Ascending aorta (tissue), 2 donors: ENCODE data around the gene C2orf92. TPM values are rescaled to one million over a fixed set of nuclear protein-coding genes. Genes with fewer than 3 reads are reported as not detected.

ENCODE experiments used
- DNase-seq, 2 donors: peaks; one replicate each; pipeline ENCODE4 v3.0.0-alpha.2; 2019; ENCODE audit warnings: low spot score in 2 of 2
- H3K27ac ChIP-seq, 2 donors: fragments of 200-600 bp; sonication (generic); one replicate each; pipeline ENCODE4 v1.5.1; 2016 to 2017; ENCODE audit warnings: mild to moderate bottlenecking in 1 of 2
- H3K27me3 ChIP-seq: fragments of 200-600 bp; sonication (generic); one replicate; pipeline ENCODE4 v1.5.1; 2017
- H3K36me3 ChIP-seq, 2 donors: fragments of 200-600 bp; sonication (generic); one replicate each; pipeline ENCODE4 v1.5.1; 2016
- H3K4me1 ChIP-seq, 2 donors: fragments of 200-600 bp; sonication (generic); one replicate each; pipeline ENCODE4 v1.5.1; 2016 to 2017; ENCODE audit warnings: mild to moderate bottlenecking in 1 of 2
- H3K4me3 ChIP-seq, 2 donors: fragments of 200-600 bp; sonication (generic); one replicate each; pipeline ENCODE4 v1.5.1; 2016 to 2017; ENCODE audit warnings: mild to moderate bottlenecking in 1 of 2
- H3K9me3 ChIP-seq, 2 donors: fragments of 200-600 bp; sonication (generic); one replicate each; pipeline ENCODE4 v1.5.1; 2016
- intact Hi-C: fragments of 100-400 bp; cut with DNase I; formaldehyde crosslinking; loops from one replicate; pipeline ENCODE4 v1.15.1; 2023
- total RNA-seq: library from RNA; depleted of rRNA; stranded (reverse); fragments of >200 nt; gene quantifications from one replicate; pipeline ENCODE4 v1.1.0, GENCODE V29; 2016
- TF ChIP-seq, protein P1 (sequence below), 3 experiments: fragments of 200-600 bp in 2 of 3; fragments of 450-650 bp in 1 of 3; sonication (generic) in 2 of 3; IDR thresholded peaks; one replicate each; pipeline ENCODE4 v1.5.1; 2016 to 2019; ENCODE audit warnings: antibody characterized with exemption in 3 of 3, mild to moderate bottlenecking in 1 of 3, moderate library complexity in 1 of 3

Gene C2orf92
- total RNA-seq, 1 donor from 2014 or later: 4.6 TPM

DNA sequence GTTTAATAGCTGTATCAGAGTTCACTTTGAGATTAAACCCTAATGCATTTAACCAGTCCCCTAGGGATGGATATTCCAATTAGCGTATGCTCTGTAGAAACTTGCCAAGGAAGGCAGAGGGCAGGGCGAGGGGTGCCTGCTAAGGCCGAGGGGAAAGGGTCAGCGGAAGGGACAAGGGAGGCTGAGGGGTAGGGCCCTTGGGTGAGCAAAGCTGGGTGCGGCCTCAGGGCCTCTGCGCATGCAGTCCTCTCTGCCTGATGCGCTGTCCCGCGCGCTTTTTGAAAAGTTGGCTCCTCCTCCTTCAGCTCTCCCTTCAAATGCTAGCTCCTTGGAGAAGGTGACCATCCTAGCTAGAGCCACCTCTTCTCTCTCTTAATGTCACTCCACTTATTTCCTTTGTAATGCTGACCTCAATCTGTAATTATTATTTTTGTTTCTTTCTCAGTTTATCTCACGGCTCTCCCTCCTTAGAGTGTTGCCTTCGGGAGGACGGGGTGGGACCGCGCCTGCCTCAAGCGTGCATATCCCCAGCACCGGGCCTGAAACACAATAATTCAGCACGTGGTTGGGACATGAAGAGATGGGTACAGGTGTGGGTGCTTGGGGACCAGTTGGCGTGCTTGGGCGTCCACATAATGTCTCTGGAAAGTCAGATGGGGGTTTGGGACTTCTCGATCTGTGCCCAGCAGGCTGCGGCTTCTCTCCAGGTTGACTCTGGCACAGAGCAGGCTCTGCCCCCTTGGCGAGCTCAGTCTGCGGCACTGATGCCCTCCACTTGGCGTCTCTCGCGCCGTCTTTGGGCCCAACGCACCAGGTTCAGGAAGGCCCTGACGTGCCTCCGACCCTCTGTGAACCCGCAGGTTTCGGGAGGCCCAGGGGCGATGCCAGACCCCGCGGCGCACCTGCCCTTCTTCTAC is 53.9 kb downstream of the C2orf92 start:
- intact Hi-C loops: no loop called here
- H3K27ac ChIP-seq: no peak overlapping the region
- no peaks in the 10 kb centered on the region for H3K4me1 ChIP-seq
- H3K27me3 ChIP-seq: no peaks in the 10 kb centered on the region
- no peaks in the 10 kb centered on the region for H3K36me3 ChIP-seq
- DNase-seq: no peak
- H3K9me3 ChIP-seq: no peaks in the 10 kb centered on the region
- no peak overlapping the region for H3K4me3 ChIP-seq
- TF ChIP-seq, protein P1, sequence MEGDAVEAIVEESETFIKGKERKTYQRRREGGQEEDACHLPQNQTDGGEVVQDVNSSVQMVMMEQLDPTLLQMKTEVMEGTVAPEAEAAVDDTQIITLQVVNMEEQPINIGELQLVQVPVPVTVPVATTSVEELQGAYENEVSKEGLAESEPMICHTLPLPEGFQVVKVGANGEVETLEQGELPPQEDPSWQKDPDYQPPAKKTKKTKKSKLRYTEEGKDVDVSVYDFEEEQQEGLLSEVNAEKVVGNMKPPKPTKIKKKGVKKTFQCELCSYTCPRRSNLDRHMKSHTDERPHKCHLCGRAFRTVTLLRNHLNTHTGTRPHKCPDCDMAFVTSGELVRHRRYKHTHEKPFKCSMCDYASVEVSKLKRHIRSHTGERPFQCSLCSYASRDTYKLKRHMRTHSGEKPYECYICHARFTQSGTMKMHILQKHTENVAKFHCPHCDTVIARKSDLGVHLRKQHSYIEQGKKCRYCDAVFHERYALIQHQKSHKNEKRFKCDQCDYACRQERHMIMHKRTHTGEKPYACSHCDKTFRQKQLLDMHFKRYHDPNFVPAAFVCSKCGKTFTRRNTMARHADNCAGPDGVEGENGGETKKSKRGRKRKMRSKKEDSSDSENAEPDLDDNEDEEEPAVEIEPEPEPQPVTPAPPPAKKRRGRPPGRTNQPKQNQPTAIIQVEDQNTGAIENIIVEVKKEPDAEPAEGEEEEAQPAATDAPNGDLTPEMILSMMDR (IDR thresholded peaks at IDR 0.05): no peak

DNA sequence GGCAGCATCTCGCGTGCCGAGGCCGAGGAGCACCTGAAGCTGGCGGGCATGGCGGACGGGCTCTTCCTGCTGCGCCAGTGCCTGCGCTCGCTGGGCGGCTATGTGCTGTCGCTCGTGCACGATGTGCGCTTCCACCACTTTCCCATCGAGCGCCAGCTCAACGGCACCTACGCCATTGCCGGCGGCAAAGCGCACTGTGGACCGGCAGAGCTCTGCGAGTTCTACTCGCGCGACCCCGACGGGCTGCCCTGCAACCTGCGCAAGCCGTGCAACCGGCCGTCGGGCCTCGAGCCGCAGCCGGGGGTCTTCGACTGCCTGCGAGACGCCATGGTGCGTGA is 54.5 kb downstream of the C2orf92 start:
- Histone ChIP-seq H3K9me3 (no peaks in the 10 kb centered on the region), H3K4me1 (no peaks in the 10 kb centered on the region), H3K27me3 (no peaks in the 10 kb centered on the region), H3K36me3 (no peaks in the 10 kb centered on the region), H3K27ac (no peak overlapping the region), H3K4me3 (no peak overlapping the region)
- no peak for DNase-seq
- TF ChIP-seq, protein P1 (IDR thresholded peaks at IDR 0.05): no peak
- intact Hi-C loops: no loop called here

DNA sequence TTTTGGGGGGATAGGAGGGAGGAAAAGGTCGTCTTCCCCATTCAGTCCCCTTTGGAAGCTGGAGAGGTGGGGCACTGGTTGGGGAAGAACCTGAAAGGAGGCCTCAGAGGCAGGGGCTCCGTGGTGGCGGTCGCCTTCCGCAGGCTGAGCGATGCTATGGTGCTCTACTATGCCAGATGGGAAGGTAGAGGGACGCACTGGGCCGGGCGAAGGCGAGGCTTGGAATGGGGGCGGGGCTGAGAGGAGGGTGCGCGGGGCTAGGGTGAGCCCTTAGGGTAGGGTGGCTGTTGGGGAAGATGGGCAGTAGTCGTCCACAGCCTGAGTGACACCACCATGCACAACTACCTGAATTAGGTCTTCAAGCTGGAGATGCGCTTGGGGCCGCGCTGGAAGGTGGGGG is 55.0 kb downstream of the C2orf92 start:
- DNase-seq: no peak
- H3K27me3 ChIP-seq: no peaks in the 10 kb centered on the region
- TF ChIP-seq, protein P1 (IDR thresholded peaks at IDR 0.05): no peak
- no peaks in the 10 kb centered on the region for H3K4me1 ChIP-seq
- H3K27ac ChIP-seq: no peak overlapping the region
- intact Hi-C loops: no loop called here
- H3K4me3 ChIP-seq: no peak overlapping the region
- H3K9me3 ChIP-seq: no peaks in the 10 kb centered on the region
- no peaks in the 10 kb centered on the region for H3K36me3 ChIP-seq

DNA sequence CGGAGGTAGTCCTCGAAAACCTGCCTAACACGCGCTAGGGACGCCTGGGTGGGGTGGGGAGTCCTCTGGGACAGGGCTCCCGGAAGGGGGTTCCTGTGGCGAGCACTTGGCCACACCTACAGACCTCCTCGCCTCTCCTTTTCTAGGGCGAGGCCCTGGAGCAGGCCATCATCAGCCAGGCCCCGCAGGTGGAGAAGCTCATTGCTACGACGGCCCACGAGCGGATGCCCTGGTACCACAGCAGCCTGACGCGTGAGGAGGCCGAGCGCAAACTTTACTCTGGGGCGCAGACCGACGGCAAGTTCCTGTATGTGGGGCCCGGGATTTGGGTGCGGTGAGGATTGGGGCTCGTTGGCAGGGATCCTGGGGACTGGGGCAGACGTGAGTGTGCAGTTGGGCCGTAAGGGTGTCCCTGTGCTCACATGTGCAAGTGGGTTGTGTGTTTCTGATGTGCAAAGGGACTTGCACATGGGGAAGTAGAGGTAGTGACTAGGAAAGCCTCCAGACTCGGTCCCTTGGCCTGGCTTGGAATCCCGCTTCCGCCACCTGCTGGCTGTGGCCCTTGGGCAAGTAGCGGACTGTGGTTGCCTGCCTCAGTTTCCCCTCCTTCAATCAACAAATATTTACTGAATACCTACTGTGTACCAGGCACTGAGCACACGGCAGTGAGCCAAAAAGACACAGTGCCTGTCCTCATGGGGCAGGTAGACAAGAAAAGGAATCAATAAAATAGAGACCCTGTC is 55.6 kb downstream of the C2orf92 start:
- H3K27ac ChIP-seq: no peak overlapping the region
- intact Hi-C loops: no loop called here
- no peaks in the 10 kb centered on the region for H3K4me1 ChIP-seq
- H3K36me3 ChIP-seq: no peaks in the 10 kb centered on the region
- no peak overlapping the region for H3K4me3 ChIP-seq
- no peaks in the 10 kb centered on the region for H3K27me3 ChIP-seq
- DNase-seq: no peak
- TF ChIP-seq, protein P1 (IDR thresholded peaks at IDR 0.05): no peak
- H3K9me3 ChIP-seq: peaks cover 1 to 5% of the 10 kb centered on the region in 2 donors

DNA sequence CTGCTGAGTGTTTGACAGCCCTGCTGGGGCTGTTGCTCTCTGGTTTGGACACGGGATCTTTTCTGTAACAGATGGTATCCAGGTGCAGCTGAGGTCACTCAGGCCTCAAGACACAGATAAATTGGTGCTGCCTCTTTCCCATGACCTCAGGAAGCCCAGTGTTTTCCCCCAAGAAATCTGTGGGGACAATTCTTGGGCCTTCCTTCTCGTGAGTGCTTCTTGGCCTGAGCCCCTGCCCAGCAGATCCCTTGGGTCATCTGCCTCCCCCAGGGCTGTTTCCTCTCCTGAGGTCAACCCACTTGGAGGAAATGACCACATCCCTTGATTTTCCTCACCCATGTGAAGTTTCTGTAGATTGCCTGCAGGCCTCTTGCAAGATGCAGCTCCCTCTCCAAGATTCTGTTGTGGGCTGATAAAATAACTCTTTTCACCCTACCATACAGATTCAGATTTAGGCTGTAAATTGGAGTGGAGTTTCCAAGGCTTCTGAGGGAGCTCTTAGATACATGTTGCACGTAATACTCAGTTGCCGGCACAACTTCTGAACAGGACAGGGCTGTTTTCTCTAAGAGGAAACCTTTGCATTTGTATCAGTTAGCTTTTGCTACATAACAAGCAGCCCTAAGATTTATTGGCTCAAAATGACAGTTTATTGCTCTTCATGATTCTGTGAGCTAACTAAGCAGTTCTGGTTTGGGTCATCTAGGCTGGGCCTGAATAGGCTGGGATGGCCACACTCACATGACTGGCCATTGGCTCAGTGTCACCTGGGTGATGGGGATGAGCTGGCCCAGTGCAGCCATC is 57.0 kb downstream of the C2orf92 start:
- no peaks in the 10 kb centered on the region for H3K36me3 ChIP-seq
- peaks cover 4 to 8% of the 10 kb centered on the region in 2 donors for H3K9me3 ChIP-seq
- TF ChIP-seq, protein P1 (IDR thresholded peaks at IDR 0.05): no peak
- H3K27me3 ChIP-seq: no peaks in the 10 kb centered on the region
- H3K27ac ChIP-seq: no peak overlapping the region
- intact Hi-C loops: no loop called here
- no peak for DNase-seq
- no peaks in the 10 kb centered on the region for H3K4me1 ChIP-seq
- H3K4me3 ChIP-seq: no peak overlapping the region
